Ectodermal cell (in vitro differentiated cells): ENCODE results near the gene IFI35.
A peak's percentile ranks its signal among the peaks of the same experiment; 100 is the strongest.
"Not testable (repeated sequence)": the region's sequence is repeated elsewhere in the genome, so short reads cannot be mapped to it uniquely, and the experiment has no call there.

ENCODE experiments used
- H3K27ac ChIP-seq: 2 replicates; pipeline ENCODE4 v1.7.0; 2013; ENCODE audit warnings: mild to moderate bottlenecking, low read depth, low read length; ENCODE audit not compliant: insufficient read depth, poor library complexity, severe bottlenecking
- H3K27me3 ChIP-seq: 2 replicates; pipeline ENCODE4 v1.7.0; 2013; ENCODE audit warnings: mild to moderate bottlenecking, low read length; ENCODE audit not compliant: insufficient read depth, control insufficient read depth, poor library complexity, severe bottlenecking
- H3K36me3 ChIP-seq: one replicate; pipeline ENCODE4 v1.7.0; 2013; ENCODE audit warnings: low read length; ENCODE audit not compliant: control insufficient read depth, insufficient read depth
- H3K4me1 ChIP-seq: one replicate; pipeline ENCODE4 v1.7.0; 2013; ENCODE audit warnings: low read length; ENCODE audit not compliant: control insufficient read depth, insufficient read depth
- H3K4me3 ChIP-seq: 2 replicates; pipeline ENCODE4 v1.7.0; 2013; ENCODE audit warnings: low read depth, low read length, control low read depth; ENCODE audit not compliant: insufficient read depth
- H3K9me3 ChIP-seq: 2 replicates; pipeline ENCODE4 v1.7.0; 2013; ENCODE audit warnings: mild to moderate bottlenecking, low read length, moderate library complexity; ENCODE audit not compliant: control insufficient read depth
- WGBS, 2 experiments: methylation state at CpG; one replicate each; pipeline ENCODE4 v1.1.7; 2013; ENCODE audit warnings: missing lambda C conversion rate in 2 of 2; 5-methylcytosine and 5-hydroxymethylcytosine counted together

The IFI35 gene

DNA sequence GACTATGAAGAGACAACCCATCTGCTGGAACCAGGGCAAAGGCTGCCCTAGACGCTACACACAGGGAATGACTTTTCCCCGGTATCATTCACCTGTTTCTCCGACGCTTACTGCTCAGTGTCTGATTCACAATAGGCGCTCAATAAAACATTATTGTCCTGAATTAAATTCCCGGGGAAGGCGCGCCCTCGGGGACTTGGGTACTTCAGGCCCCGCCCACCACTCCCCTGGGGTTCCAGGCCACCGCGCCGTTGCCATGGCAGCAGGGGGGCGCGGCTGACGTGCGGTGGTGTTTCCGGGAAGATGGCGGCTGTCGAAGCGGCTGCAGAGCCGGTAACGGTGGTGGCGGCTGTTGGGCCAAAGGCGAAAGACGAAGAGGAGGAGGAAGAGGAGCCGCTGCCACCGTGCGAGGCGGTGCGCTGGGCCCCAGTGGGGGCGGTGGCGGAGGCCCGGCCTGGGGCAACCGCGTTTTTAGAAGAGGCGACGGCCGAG lies 26.3 kb upstream of the IFI35 start, which contains the start of gene RUNDC1:
Gene RUNDC1, plus strand, starts transcription at position 292 of the 492 bp plus-strand sequence. Its CDS starts 12 bp downstream, at position 304.
- Histone ChIP-seq H3K27me3 (no peaks in the 10 kb centered on the region), H3K4me3 (peak within 1 kb of the TSS; percentile 92), H3K36me3 (no peaks in the 10 kb centered on the region), H3K4me1 (peaks cover 19% of the 10 kb centered on the region), H3K9me3 (no peaks in the 10 kb centered on the region), H3K27ac (peak within 1 kb of the TSS; percentile 65)
- WGBS, 2 experiments, result 0 to 1% methylated on average over 39 of the region's 39 CpGs

DNA sequence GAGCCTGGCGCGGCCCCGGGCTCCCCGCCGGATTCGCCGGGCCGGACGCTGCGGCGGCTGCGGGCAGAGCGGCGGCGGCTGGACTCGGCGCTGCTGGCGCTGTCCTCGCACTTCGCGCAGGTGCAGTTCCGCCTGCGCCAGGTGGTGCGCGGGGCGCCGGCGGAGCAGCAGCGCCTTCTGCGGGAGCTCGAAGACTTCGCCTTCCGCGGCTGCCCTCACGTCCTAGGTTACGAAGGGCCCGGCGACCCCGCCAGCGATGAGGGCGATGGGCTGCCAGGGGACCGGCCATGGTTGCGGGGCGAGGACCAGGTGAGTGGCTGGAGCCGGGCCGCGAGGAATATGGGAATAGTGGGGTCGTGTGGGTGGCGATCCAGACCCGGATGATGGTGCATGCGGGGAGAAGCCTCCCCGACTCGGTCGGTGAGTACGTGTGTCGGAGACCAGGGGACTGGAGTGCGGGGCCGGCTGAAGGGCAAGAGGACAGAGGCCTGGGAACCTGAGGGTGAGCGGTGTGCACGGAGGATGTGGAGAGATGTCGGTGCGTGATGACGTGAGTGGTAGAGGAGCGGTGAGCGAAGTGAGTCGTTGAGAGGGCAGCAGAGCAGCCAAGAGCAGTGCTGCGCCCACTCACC lies 25.7 kb upstream of the IFI35 start:
- Histone ChIP-seq H3K4me3 (peak overlapping the region; percentile 92), H3K27me3 (no peaks in the 10 kb centered on the region), H3K9me3 (no peaks in the 10 kb centered on the region), H3K27ac (peak overlapping the region; percentile 44), H3K36me3 (peaks cover 4% of the 10 kb centered on the region), H3K4me1 (peaks cover 19% of the 10 kb centered on the region)
- 1% methylated on average over 67 of the region's 67 CpGs for WGBS, 2 experiments

DNA sequence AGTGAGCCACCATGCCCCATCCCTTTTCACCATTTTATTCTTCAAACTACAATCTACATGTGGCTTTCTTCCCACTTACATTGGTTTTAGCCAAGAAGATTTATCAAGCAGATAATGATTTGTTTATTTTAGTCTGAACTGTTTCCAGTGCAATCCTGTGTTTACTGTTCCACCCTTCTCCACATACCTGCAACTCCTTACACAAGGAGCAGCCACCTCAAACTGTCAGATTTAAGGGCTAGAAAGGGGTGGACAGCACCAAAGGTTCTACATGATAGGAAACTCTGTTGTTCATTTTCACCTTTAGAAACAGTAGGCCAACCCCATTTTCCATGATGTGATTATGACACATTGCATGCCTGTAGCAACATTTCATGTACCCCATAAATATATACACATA lies 24.3 kb upstream of the IFI35 start:
- Histone ChIP-seq H3K4me1 (peaks cover 19% of the 10 kb centered on the region), H3K36me3 (peaks cover 13% of the 10 kb centered on the region), H3K9me3 (no peaks in the 10 kb centered on the region), H3K4me3 (no peak overlapping the region), H3K27me3 (no peaks in the 10 kb centered on the region), H3K27ac (no peak overlapping the region)

DNA sequence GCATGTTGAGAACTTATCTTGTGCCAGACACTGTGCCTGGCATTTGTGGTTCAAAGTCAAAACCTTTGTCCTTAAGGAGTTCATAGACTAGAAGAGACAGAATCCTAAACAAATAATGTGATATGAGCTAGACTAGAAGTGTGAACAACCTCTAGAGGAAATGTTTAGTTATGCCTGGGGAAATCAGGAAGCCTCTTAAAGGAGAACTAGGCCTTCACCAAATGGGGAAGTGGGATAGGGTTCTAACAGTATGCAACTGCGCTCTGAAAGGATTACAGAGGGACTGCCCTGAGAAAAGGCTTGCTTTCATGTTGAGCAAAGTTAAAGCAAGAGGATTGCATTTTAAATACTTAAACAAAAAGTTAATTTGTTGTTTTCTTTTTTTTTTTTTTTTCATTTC lies 21.4 kb upstream of the IFI35 start:
- no peaks in the 10 kb centered on the region for H3K27me3 ChIP-seq
- H3K4me1 ChIP-seq, result peaks cover 9% of the 10 kb centered on the region
- no peak overlapping the region for H3K27ac ChIP-seq
- H3K9me3 ChIP-seq, result no peaks in the 10 kb centered on the region
- H3K36me3 ChIP-seq, result peaks cover 35% of the 10 kb centered on the region
- WGBS, 2 experiments, result no CpG with 5 or more reads among the region's 1 CpG
- no peak overlapping the region for H3K4me3 ChIP-seq

DNA sequence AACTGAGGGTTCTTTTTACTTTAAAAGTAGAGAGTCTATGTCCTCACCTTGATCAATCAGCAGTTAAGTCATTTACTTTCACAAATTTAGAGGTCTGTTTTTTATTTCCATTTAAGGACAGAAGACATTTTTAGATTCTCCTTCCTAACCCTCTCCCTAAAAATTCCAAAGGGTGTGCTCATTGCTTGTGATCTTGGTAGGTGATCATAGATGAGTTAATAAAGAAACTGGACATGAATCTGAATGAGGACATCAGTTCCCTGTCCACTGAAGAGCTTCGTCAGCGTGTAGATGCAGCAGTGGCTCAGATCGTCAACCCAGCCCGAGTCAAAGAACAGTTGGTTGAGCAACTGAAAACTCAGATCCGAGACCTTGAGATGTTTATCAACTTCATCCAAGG lies 17.4 kb upstream of the IFI35 start:
- no peaks in the 10 kb centered on the region for H3K9me3 ChIP-seq
- WGBS, 2 experiments, result 93 to 94% methylated on average over 5 of the region's 5 CpGs
- no peak overlapping the region for H3K27ac ChIP-seq
- no peak overlapping the region for H3K4me3 ChIP-seq
- H3K4me1 ChIP-seq, result no peaks in the 10 kb centered on the region
- H3K36me3 ChIP-seq, result peaks cover 51% of the 10 kb centered on the region
- no peaks in the 10 kb centered on the region for H3K27me3 ChIP-seq

DNA sequence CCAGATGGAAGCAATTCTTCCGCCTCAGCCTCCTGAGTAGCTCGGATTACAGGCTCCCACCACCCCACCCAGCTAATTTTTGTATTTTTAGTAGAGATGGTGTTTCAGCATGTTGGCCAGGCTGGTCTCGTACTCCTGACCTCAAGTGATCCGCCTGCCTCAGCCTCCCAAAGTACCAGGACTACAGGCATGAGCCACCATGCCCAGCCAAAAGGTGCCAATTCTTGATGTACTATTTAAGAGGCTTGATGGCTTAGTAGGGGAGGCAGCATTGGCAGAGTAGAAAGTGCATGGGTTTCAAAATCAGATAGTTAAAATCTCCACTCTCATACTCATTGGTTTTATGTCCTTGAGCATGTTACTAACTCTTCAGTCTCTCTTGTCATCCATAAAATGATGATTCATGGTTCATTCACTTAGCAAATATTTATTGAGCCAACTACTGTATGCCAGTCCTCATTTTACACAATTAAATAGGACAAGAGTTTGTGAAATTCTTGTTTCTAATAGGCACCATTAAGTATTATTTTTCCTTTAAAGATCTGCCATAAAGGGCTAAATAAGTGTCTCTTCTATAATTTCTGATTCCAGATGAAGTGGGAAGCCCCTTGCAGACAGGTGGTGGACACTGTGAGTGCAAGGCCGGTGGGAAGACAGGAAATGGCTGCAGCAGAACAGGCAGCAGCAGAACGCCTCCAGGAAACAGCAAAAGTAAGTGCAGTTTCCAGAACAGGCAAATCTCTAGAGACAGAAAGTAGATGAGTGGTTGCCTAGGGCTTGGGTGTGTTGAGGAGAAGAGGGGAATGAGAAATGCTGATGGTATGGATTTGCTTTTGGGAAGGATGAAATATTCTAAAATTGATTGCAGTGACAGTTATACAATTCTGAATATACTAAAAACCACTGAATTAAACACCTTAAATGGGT lies 16.6 kb upstream of the IFI35 start:
- Histone ChIP-seq H3K4me3 (no peak overlapping the region), H3K9me3 (no peaks in the 10 kb centered on the region), H3K36me3 (peaks cover 51% of the 10 kb centered on the region), H3K27ac (no peak overlapping the region), H3K4me1 (no peaks in the 10 kb centered on the region), H3K27me3 (no peaks in the 10 kb centered on the region)
- 93 to 94% methylated on average over 6 of the region's 6 CpGs for WGBS, 2 experiments

DNA sequence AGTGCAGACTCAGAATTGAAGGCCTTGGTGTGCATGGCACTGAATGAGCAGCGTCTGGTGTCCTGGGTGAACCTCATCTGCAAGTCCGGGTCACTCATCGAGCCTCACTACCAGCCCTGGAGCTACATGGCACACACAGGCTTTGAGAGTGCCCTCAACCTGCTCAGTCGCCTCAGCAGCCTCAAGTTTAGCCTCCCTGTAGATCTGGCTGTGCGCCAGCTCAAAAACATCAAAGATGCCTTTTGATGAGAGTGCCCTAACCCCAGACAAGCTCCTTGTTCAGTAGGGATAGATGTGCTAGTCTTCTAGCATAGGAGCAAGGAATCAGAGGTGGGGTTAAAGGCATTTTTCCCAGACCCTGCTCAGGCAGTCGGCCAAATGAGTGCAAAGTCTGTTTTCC lies 15.1 kb upstream of the IFI35 start:
- WGBS, 2 experiments, result 96% methylated on average over 6 of the region's 6 CpGs
- H3K27ac ChIP-seq, result no peak overlapping the region
- no peaks in the 10 kb centered on the region for H3K27me3 ChIP-seq
- H3K4me3 ChIP-seq, result no peak overlapping the region
- H3K9me3 ChIP-seq, result no peaks in the 10 kb centered on the region
- no peaks in the 10 kb centered on the region for H3K4me1 ChIP-seq
- H3K36me3 ChIP-seq, result peaks cover 45% of the 10 kb centered on the region

DNA sequence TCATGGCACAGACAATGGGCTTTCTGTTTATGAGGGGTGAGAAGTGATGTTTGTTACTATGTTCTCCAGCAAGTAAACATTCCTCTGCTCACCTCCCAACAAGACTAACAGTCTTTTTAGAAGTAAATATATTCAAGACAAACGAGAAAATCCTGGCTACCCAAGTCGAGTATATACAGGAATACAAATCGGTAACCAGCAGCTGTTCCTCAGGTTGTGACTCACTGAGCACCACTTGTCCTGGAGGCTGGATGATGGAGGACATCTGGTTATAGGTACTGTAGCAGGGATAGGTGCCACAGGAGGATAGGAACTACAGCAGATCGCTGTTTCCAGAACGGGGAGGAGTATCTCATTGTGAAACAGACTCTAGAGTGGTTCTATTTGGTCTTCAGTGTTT lies 13.7 kb upstream of the IFI35 start:
- WGBS, 2 experiments, result 97% methylated on average over 5 of the region's 5 CpGs
- Histone ChIP-seq H3K4me3 (no peak overlapping the region), H3K9me3 (no peaks in the 10 kb centered on the region), H3K4me1 (no peaks in the 10 kb centered on the region), H3K27me3 (no peaks in the 10 kb centered on the region), H3K27ac (no peak overlapping the region), H3K36me3 (peaks cover 34% of the 10 kb centered on the region)

DNA sequence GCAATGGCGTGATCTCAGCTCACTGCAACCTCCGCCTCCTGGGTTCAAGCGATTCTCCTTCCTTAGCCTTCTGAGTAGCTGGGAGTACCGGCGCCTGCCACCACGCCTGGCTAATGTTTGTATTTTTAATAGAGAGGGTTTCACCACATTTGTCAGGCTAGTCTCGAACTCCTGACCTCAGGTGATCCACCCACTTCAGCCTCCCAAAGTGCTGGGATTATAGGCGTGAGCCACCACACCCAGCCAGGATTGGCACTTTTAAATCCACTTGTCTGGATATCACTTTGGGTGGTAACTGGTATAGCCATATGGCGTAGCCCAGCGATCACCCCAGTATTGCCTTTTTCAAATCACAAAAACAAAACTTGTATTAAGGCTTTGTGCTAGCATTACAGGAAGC lies 12.7 kb upstream of the IFI35 start:
- WGBS, 2 experiments, result 87 to 94% methylated on average over 9 to 10 of the region's 10 CpGs
- H3K4me3 ChIP-seq, H3K9me3 ChIP-seq, H3K27me3 ChIP-seq, H3K4me1 ChIP-seq, H3K27ac ChIP-seq: not testable (repeated sequence)
- peaks cover 25% of the 10 kb centered on the region for H3K36me3 ChIP-seq

DNA sequence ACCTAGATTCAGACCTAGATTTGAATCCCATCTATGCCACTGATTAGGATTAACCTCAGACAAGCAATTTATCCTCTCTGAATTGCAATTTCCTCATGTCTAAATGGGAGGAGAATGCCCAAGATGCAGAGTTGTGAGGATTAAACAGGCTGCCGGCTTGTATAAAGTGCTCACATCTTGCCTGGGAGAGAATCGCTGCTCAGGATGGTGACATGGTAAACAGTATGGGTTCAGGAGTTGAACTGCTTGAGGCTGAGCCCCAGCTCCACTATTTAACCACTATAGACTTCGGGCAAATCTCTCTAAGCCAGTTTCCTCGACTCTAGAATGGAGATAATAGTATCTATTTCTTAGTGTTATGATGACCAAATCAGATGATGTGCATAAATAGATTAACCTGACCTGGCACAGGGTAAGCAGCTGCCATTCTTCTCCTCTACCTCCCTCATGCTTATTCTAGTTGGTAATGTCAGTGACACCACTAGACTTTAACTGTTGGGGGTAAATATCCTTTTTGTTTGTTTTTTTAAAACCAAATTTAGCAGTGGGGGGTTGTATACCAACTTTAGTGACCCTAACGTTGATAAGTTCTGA lies 9.1 kb upstream of the IFI35 start:
- Histone ChIP-seq H3K4me1 (peaks cover 4% of the 10 kb centered on the region), H3K4me3 (peak overlapping the region; percentile 96), H3K36me3 (peaks cover 23% of the 10 kb centered on the region), H3K9me3 (no peaks in the 10 kb centered on the region), H3K27ac (peak overlapping the region; percentile 48), H3K27me3 (no peaks in the 10 kb centered on the region)
- WGBS, 2 experiments, result 42 to 57% methylated on average over 3 to 5 of the region's 5 CpGs
